Measurements from ENCODE around the gene SH2D3A.

- TF ChIP-seq, protein P1, sequence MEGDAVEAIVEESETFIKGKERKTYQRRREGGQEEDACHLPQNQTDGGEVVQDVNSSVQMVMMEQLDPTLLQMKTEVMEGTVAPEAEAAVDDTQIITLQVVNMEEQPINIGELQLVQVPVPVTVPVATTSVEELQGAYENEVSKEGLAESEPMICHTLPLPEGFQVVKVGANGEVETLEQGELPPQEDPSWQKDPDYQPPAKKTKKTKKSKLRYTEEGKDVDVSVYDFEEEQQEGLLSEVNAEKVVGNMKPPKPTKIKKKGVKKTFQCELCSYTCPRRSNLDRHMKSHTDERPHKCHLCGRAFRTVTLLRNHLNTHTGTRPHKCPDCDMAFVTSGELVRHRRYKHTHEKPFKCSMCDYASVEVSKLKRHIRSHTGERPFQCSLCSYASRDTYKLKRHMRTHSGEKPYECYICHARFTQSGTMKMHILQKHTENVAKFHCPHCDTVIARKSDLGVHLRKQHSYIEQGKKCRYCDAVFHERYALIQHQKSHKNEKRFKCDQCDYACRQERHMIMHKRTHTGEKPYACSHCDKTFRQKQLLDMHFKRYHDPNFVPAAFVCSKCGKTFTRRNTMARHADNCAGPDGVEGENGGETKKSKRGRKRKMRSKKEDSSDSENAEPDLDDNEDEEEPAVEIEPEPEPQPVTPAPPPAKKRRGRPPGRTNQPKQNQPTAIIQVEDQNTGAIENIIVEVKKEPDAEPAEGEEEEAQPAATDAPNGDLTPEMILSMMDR (conservative IDR thresholded peaks at IDR 0.05; ENCODE audit: low read length) = no peak
- TF ChIP-seq EZH2phosphoT487 (IDR thresholded peaks at IDR 0.05; ENCODE audit: borderline replicate concordance) = no peak
Measured at GRCh38 chr19:6808494-6808893, 41.3 kb upstream of the SH2D3A start.
